GM18870 (cell line): ENCODE data around the gene ATP9A.
"Not testable (repeated sequence)": the region's sequence is repeated elsewhere in the genome, so short reads cannot be mapped to it uniquely, and the experiment has no call there.

ENCODE experiments used
- ATAC-seq: cut with Tn5 transposase; IDR thresholded peaks from one replicate; pipeline ENCODE4 v1.9.1; 2021; ENCODE audit warnings: moderate library complexity; ENCODE audit not compliant: unreplicated experiment

The ATP9A gene

DNA sequence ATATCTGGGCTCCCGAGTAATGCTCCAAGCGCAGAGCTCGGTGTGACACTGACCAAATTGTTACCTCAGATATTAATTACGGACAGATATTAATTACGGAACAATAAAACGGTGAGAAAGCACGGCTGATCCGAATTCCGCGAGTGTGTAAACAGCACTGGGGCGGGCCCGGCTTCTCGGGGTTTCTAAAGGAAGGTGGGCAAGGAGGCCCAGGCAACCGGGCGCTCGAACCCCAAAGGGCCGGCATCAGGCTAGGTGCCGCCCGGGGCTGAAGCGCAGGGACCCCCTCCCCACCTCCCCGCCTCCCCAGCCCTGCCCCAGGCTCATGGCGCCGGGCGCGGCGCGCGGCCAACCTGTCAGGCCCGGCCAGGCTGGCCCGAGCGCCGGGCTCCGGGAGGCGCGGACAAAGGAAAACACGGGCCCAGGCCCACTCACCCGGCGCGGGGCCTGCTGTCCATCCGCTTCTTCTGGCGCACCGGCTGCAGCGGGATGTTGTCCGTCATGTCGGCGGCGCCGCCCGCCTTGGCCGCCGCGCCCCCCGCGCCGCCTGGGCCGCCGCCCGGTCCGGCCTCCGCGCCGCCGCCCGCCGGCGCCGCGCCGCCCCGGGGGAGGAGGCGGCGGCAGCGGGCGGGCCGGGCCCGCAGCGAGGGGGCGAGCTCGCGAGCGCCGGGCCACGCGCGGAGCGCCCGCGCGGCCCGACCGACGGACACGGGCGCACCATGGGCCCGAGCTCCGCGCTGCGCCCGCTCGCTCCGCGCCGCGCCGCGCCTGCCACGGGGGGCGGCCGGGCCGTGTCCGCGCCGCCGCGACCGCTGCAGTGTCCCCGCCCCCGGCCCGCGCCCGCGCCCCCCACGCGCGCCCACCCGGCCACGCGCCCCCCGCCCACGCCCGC, at the start of gene ATP9A:
TSS of gene ATP9A (minus strand) at position 524 of the 892 bp plus-strand sequence. CDS start at position 503, 21 bp downstream.
- no peak for ATAC-seq

DNA sequence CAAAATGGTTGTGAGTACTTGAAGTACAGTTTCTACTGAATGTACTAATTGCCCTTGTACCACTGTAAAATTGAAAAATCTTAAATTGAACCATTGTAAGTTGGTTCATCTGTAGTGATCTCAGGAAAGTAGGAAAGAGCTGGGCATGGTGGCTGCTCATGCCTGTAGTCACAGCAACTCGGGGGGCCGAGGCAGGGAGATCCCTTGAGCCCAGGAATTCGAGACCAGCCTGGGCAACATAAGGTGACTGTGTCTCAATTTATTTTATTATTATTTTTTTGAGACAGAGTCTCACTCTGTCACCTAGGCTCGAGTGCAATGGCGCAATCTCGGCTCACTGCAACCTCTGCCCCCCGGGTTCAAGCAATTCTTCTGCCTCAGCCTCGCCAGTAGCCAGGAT, 48.7 kb upstream of the ATP9A start:
- ATAC-seq: not testable (repeated sequence)

DNA sequence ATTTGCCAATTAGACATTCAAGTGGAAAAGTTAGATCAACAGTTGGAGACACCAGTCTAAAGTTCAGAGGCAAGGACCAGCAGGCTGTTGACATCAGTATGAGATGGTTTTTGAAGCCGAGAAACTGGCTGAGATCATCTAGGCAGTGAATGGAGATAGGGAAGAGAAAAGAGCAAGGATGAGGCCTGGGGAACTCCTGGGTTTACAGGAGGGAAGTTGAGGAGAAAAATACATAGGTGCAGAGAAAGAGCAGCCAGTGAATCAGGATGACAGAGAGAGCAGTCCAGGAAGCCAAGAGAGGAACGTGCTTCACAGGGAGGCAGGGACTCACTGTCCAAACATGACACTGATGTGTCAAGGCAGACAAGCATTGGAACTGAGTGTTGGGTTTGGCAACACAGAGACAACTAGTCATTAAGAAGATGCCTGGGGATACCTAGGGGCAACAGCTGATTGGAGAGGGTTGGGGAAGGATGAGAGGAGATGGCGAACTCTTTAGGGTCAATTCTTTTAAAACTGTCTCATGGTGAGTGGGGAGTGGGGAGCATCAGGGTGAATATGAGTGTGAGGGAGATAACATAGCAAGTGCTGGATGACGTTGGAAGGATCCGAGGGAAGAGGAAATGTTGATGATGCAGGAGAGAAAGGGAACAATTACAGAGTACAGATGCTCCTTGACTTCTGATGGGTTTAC, 47.3 kb upstream of the ATP9A start:
- ATAC-seq: no peak

- no peak for ATAC-seq
Observed at GRCh38 chr20:51812861-51813260, 44.7 kb upstream of the ATP9A start.

- ATAC-seq: no peak
Observed at GRCh38 chr20:51811514-51812128, 43.4 kb upstream of the ATP9A start.

GRCh38 chr20:51811042-51811355, 42.8 kb upstream of the ATP9A start:
- ATAC-seq: no peak

GRCh38 chr20:51810155-51811041, 42.2 kb upstream of the ATP9A start:
- no peak for ATAC-seq

DNA sequence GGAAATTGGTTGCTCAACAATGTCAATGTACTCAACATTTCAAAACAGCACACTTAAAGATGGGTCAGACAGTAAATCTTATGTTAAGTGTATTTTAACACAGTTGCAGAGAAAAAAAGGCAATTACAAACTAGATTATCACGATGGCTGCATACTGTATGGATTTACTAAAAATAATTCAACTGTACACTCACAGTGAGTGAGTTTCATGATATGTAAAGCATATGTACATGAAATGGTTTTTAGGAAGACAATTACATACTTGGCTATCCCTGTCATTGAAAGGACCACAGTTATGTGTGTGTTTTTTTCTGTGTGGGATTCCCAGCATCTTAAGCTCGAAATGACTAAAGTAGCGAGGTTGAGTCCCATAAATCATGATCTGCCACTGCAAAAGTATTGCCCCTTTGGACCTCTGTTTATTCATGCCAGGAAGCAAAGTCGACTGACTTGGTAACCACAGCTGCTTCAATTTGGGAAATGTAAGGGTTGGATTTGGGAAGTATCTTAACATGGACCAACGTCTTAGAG, 39.6 kb upstream of the ATP9A start:
- no peak for ATAC-seq

DNA sequence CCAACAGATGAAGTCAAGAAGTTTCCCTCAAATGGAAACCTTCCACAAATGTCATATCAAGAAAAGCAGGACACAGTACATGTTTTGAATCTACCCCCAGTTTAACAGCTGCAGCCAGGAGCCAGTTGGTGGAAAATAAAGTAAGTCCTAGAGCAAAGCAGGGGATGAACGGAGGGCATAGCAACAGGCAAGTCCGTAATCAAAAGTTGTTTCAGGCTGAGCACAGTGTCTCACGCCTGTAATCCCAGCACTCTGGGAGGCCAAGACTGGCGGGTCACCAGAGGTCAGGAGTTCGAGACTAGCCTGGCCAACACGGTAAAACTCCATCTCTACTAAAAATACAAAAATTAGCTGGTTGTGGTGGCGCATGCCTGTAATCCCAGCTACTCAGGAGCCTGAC, 36.6 kb upstream of the ATP9A start:
- ATAC-seq: no peak

DNA sequence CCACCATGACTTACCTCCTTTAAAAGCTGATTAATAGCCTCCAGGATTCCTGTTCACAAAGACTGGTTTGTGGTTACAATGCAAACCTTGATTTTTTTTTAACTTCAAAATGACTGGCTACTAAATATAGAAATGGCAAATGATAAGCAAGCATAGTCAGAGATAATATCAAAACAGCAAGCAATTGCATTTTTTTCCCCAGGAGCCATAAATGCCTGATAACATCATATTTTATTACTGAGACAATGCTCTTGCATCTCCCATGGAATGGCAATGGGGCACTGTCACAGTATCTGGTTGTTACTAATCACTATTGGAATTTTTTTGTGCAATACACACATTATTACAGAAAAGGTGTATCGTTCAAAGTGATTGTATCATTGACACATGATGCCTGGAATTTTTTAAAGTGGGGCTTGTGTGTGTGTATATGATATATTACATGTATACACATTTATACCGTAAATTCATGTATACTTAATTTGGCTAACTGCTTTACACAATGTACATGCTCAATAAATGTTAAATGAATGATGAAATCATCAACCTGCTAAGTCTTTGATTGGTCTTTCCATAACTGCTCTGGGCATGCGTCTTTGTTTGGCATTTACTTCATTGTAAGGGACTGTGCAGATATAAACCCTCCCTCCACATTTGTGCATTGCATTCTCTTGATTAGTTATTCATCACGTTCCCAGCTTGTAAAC, 35.1 kb upstream of the ATP9A start:
- ATAC-seq: no peak

DNA sequence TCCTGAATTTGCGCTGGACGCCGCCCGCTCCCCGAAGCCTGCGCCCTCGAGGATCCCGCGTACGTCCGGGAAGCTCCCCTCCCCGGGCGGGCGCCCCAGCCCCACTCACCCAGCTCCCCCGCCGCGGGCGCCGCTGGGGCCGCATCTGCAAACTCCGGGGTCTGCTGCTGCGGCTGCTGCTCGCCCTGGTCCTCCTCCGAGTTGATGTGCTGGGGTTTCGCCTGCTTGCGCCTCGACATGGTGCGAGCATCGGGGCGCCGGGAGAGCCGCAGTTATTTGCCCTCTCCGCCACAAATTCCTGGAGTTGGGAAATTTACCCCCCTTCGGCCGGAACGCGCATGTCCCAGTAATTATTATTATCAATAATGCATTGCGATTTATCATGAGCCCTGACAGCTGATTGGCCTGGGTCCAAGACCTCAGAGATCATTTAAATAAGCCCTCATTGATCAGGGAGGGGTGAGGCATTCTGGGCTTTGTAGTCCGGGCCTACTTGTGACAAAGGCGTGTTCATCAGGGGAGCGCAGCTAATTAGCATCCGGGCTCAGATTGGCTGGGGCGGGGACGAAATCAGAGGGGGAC, 34.1 kb upstream of the ATP9A start, which contains the start of gene SALL4:
TSS of gene SALL4 (minus strand) at position 352 of the 582 bp plus-strand sequence. CDS start at position 239, 113 bp downstream.
- ATAC-seq: no peak

- no peak for ATAC-seq
Observed at GRCh38 chr20:51801823-51802123, 33.6 kb upstream of the ATP9A start.

GRCh38 chr20:51801122-51801822, 33.1 kb upstream of the ATP9A start:
- no peak for ATAC-seq

DNA sequence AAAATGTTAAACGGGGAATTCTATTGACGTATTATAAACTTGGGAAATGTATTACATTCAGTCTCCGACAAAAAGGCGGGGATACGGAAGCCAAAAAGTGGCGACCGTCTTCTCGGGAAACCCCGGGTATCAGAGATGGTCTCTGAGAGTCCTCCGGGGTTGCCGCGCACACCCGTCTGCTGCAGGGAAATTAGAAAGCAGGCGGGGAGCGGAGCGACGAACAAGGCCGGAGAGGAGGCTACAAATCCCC, 32.6 kb upstream of the ATP9A start:
- no peak for ATAC-seq

DNA sequence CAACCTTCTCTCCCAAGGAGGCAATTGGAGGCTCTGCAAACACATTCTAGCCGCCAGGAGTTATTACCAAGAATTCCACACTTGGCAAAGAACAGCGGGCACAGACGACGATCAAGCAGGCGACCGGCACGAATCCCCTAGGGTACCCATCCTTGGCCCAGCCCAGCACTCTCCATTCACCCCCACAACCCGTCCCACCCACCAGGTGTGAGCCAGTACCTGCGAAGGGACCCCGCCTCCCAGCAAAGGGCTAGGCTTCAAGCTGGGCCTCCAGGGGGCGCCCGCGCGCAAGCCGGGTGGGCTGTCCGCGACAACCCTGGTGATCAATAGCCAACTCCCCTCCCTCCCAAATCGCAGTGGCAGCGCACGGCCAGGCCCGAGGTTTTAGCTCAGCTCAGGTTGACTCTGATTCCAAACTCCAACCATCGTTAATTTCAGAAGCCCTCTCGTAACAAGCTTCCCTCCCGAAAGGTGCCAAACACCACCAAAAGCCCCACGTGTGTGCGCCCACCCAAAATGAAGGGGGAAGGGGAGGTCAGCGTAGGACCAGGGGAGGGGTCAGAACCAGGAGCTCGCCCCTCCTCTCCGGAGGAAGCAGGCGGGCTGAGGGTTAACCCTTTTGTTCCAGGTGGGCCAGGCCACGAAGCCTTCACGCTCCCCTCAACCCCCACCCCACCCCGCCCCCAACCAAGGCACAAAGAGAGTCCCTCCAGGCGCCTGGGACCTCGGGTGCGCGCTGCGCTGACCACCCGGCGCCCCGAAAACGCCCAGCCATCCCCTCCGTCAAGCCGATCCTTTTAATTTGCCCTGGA, 32.1 kb upstream of the ATP9A start:
- no peak for ATAC-seq

DNA sequence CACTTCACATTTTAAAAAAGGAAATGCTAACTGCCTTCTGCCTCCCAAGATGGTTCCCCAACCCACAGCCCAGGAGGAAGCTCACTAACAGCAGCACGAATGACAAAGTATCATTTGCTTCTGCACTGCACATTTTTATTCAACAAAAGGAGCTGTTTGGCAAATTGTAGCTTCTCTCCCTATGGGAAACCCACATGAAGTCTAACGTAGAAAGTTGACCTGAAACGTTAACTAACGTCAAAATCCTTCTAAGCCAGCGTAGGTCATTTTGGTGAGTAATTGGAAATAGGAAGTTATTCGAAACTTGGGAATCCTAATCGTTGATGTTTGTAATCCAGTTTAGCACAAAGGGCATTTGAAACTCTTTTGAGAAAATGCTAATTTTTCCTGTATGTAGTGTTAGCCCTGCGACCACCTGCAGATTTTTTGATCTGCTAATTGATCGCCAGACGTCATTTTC, 31.2 kb upstream of the ATP9A start:
- ATAC-seq: no peak

DNA sequence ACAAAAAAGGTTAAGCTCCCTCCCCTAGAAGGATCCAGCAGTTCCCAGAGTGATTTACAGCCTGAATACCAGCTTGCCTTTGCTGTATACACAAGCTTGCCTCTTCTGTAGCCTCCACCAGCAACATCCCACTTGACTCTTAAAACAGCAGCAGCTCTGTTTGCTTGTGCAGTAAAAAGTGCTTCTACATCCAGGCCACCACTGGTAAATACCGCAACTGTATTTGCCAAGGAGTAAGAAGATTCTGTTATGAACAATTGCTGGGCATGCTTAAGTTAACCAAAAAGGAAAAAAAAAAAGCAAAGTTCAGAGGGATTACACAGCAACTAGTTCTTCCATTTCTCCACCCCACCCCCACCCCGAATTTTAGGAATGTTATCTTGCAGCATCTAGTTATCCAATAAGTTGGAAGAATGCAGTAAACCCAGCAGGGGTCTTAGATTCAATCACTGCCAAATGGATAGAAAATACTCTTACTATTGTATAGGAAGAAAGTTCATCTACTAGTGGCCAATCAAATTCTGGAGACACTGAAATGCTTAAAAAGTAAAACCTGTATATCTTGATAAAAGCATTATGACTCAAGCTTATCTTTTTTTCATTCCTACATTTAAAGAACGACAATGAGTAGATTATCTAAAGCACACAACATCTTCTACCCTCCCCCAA, 29.3 kb upstream of the ATP9A start:
- no peak for ATAC-seq

DNA sequence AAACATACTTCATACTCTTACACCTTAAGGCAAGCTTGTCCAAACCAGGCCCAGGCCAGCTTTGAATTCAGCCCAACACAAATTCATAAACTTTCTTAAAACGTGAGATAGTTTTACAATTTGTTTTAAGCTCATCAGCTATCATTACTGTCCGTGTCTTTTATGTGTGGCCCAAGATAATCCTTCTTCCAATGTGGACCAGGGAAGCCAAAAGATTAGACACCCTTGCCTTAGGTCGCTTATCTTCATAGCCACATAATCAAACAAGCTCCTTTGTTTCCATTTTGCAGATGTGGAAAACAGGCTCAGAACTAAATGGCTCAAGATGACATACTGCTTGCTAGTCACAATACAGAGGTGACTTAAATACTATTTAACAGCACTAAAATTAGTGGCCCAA, 28.1 kb upstream of the ATP9A start:
- ATAC-seq: no peak
